Neural cell (in vitro differentiated cells): Measurements from ENCODE around the gene PLOD2. TPM values are rescaled to one million over a fixed set of nuclear protein-coding genes. Genes with fewer than 3 reads are reported as not detected.

ENCODE experiments used
- H2AFZ ChIP-seq: fragments of 200-600, 300-800 bp; sonication (generic), shearing (Covaris generic); 2 replicates; pipeline ENCODE4 v1.6.0; 2014; ENCODE audit warnings: low read depth, mild to moderate bottlenecking, antibody characterized with exemption, low read length, moderate library complexity
- H3F3A ChIP-seq: fragments of 200-600 bp; shearing (Covaris generic); 2 replicates; pipeline ENCODE4 v1.6.1; 2016; ENCODE audit warnings: mild to moderate bottlenecking, moderate library complexity, mixed read lengths, antibody characterized with exemption, low read length; ENCODE audit not compliant: insufficient read depth, poor library complexity, severe bottlenecking
- H3K27ac ChIP-seq: fragments of 200-600, 300-800 bp; sonication (generic), shearing (Covaris generic); 2 replicates; pipeline ENCODE4 v1.5.1; 2014; ENCODE audit warnings: mild to moderate bottlenecking, low read length, moderate library complexity
- H3K27me3 ChIP-seq: fragments of 300-800, 200-600 bp; sonication (generic), shearing (Covaris generic); 2 replicates; pipeline ENCODE4 v1.6.0; 2014; ENCODE audit warnings: mild to moderate bottlenecking, low read depth, low read length, moderate library complexity; ENCODE audit not compliant: insufficient read depth
- H3K36me3 ChIP-seq: fragments of 300-800, 200-600 bp; sonication (generic), shearing (Covaris generic); 2 replicates; pipeline ENCODE4 v1.5.1; 2014; ENCODE audit warnings: mild to moderate bottlenecking, antibody characterized with exemption, low read length, moderate library complexity; ENCODE audit not compliant: insufficient read depth
- H3K4me2 ChIP-seq: fragments of 300-800, 200-600 bp; sonication (generic), shearing (Covaris generic); 2 replicates; pipeline ENCODE4 v1.6.0; 2014; ENCODE audit warnings: mild to moderate bottlenecking, low read length
- H3K4me3 ChIP-seq: fragments of 300-800, 200-600 bp; sonication (generic), shearing (Covaris generic); 2 replicates; pipeline ENCODE4 v1.5.1; 2014; ENCODE audit warnings: mild to moderate bottlenecking, low read length, moderate library complexity
- H3K79me2 ChIP-seq: fragments of 200-600 bp; shearing (Covaris generic); replicated peaks from 2 replicates; pipeline ENCODE4 v1.6.0; 2014; ENCODE audit warnings: mild to moderate bottlenecking, low read length, moderate library complexity; ENCODE audit not compliant: insufficient read depth
- H3K9ac ChIP-seq: fragments of 300-800, 200-600 bp; sonication (generic), shearing (Covaris generic); 2 replicates; pipeline ENCODE4 v1.6.1; 2016; ENCODE audit warnings: mild to moderate bottlenecking, low read length, mixed read lengths
- H3K9me2 ChIP-seq: fragments of 200-600 bp; shearing (Covaris generic); 2 replicates; pipeline ENCODE4 v1.6.1; 2016; ENCODE audit warnings: mild to moderate bottlenecking, low read length, mixed read lengths; ENCODE audit not compliant: insufficient read depth
- H3K9me3 ChIP-seq: fragments of 200-600, 300-800 bp; sonication (generic), shearing (Covaris generic); 2 replicates; pipeline ENCODE4 v1.6.1; 2016; ENCODE audit warnings: mild to moderate bottlenecking, mixed run types, low read length, moderate library complexity, mixed read lengths
- H4K20me1 ChIP-seq: fragments of 200-600 bp; shearing (Covaris generic); 2 replicates; pipeline ENCODE4 v1.6.1; 2016; ENCODE audit warnings: mild to moderate bottlenecking, mixed run types; ENCODE audit not compliant: insufficient read depth
- CTCF ChIP-seq: fragments of 450-650 bp; IDR thresholded peaks from 2 replicates; pipeline ENCODE4 v1.5.1; 2014; ENCODE audit warnings: antibody characterized with exemption, mild to moderate bottlenecking, moderate library complexity; ENCODE audit not compliant: poor library complexity, severe bottlenecking
- EP300 ChIP-seq: fragments of 450-650 bp; conservative IDR thresholded peaks from 2 replicates; pipeline ENCODE4 v1.6.1; 2014; ENCODE audit warnings: antibody characterized with exemption, mild to moderate bottlenecking, moderate library complexity; ENCODE audit not compliant: poor library complexity, severe bottlenecking
- EZH2 ChIP-seq: fragments of 200-600, 300-800 bp; shearing (Covaris generic), sonication (generic); IDR thresholded peaks from 2 replicates; pipeline ENCODE4 v1.6.1; 2014; ENCODE audit warnings: antibody characterized with exemption, low read length, borderline replicate concordance, mild to moderate bottlenecking; ENCODE audit not compliant: insufficient read depth, poor library complexity, severe bottlenecking
- MXI1 ChIP-seq: fragments of 450-650 bp; conservative IDR thresholded peaks from 2 replicates; pipeline ENCODE4 v1.6.1; 2014; ENCODE audit warnings: antibody characterized with exemption, mild to moderate bottlenecking; ENCODE audit not compliant: poor library complexity, severe bottlenecking
- POLR2AphosphoS5 ChIP-seq: IDR thresholded peaks from 2 replicates; pipeline ENCODE4 v1.6.1; 2012
- RAD21 ChIP-seq: fragments of 450-650 bp; conservative IDR thresholded peaks from 2 replicates; pipeline ENCODE4 v1.6.1; 2014; ENCODE audit warnings: antibody characterized with exemption, mild to moderate bottlenecking, moderate library complexity
- REST ChIP-seq: IDR thresholded peaks from 2 replicates; pipeline ENCODE4 v1.6.1; 2012; ENCODE audit warnings: borderline replicate concordance
- SMC3 ChIP-seq: fragments of 450-650 bp; conservative IDR thresholded peaks from 2 replicates; pipeline ENCODE4 v1.6.1; 2014; ENCODE audit warnings: antibody characterized with exemption, mild to moderate bottlenecking, moderate library complexity; ENCODE audit not compliant: poor library complexity
- TAF1 ChIP-seq: IDR thresholded peaks from 2 replicates; pipeline ENCODE4 v1.6.1; 2012; ENCODE audit warnings: low read depth
- polyA plus RNA-seq: library from polyadenylated mRNA; depleted of rRNA; stranded (reverse); fragments of >200 nt; gene quantifications from 2 replicates; pipeline ENCODE4 v1.2.3, GENCODE V29; 2014

Gene PLOD2
- polyA plus RNA-seq, 1 donor from 2014 or later = 5.6 TPM

DNA sequence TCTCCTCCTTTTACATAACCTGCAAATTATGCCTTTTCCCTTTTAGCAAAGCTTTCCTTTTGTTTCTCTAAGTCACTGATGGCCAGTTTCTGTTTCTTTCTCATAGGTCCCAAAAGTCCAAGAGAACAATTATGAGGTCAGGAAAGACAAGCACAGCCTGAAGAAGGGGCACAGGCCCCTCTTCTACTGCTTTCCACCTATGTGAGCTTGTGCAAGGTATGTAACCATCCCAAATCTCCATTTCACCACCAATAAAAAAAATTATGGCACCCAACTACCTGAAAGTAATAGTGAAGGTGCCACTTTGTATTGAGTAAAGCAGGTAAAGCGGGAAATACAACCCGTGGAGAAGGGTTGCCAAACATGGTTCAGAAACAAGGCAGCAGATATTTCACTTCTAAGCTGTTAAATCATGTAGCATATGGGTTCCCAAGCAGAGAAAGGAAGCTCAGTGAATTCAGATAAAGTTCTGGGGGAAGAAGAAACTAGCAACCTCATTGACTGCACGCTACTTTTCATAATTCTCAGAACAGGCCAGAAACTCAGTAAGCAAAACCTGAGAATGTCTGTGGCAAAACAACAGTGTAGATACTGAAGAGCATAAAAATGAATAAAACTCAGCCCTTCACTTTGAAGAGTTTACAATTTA is 4.2 kb downstream of the PLOD2 start:
- Histone ChIP-seq H3K79me2 (no peaks in the 10 kb centered on the region), H3K9ac (no peak overlapping the region), H4K20me1 (no peaks in the 10 kb centered on the region), H3K27me3 (peaks cover 3% of the 10 kb centered on the region), H3K4me3 (no peak overlapping the region), H2AFZ (no peak overlapping the region), H3K36me3 (no peaks in the 10 kb centered on the region), H3K4me2 (no peak overlapping the region), H3K9me2 (no peaks in the 10 kb centered on the region), H3K9me3 (no peaks in the 10 kb centered on the region), H3K27ac (no peak overlapping the region), H3F3A (no peaks in the 10 kb centered on the region)
- TF ChIP-seq MXI1 (no peak), SMC3 (no peak), REST (no peak), CTCF (no peak), RAD21 (no peak), EZH2 (no peak), TAF1 (no peak), EP300 (no peak), POLR2AphosphoS5 (no peak)

DNA sequence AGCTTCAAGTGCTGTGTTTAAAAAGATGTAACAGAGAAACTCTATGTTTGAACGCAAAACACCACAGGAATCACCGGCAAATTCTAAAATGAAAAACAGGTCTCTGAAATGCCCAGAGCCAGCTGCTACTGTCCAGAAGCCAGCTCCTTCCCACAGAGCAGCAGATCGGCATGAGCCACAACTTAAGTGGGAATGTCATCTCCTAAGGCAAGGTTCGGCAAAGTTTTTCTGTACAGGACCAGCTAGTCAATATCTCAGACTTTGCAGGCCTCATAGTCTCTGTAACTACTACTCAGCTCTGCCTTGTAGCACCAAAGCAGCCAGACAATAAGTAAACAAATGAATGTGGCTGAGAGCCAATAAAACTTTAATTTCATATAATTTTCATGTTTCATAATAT is 4.9 kb downstream of the PLOD2 start:
- Histone ChIP-seq H3K79me2 (no peaks in the 10 kb centered on the region), H3K36me3 (no peaks in the 10 kb centered on the region), H3K4me3 (no peak overlapping the region), H3K9ac (no peak overlapping the region), H3K4me2 (no peak overlapping the region), H3K9me3 (no peaks in the 10 kb centered on the region), H3K27me3 (no peaks in the 10 kb centered on the region), H2AFZ (no peak overlapping the region), H4K20me1 (no peaks in the 10 kb centered on the region), H3F3A (no peaks in the 10 kb centered on the region), H3K27ac (no peak overlapping the region), H3K9me2 (no peaks in the 10 kb centered on the region)
- no peak for TF ChIP-seq SMC3
